ENCODE data around the gene ABCC8.

Gene ABCC8

GRCh38 chr11:17473071-17473744, 3.4 kb downstream of the ABCC8 start:
- Mint-ChIP-seq H3K4me1 (ENCODE audit: low read depth) (peaks cover 7% of the 10 kb centered on the region), H3K9me3 (no peaks in the 10 kb centered on the region), H3K27ac (no peak overlapping the region), H3K4me3 (no peak overlapping the region), H3K27me3 (peaks cover 53% of the 10 kb centered on the region), H3K36me3 (ENCODE audit: low read depth) (no peaks in the 10 kb centered on the region)
- intact Hi-C loops (cut with micrococcal nuclease), result no loop called here

DNA sequence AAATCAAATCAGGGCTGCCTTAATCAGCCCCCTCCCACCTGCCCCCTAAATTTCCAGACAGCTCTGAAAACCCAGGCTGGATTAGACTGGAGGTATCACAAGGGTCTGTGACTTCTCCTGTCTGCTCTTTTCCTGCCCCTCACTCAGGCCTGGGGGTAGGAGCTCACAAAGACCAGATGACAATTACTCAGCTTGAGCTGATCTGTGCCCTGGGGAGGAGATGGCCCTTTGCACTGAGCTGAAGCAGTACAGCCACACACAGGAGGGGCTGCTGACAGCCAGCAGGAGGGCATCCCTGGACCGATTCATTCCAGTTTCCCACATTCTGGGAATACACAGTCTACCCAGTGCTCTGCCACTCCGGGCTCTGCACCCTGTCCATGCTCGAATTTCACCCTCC, 4.2 kb downstream of the ABCC8 start:
- intact Hi-C loops (cut with micrococcal nuclease), result no loop called here
- peaks cover 7% of the 10 kb centered on the region for H3K4me1 Mint-ChIP-seq (ENCODE audit: low read depth)
- H3K9me3 Mint-ChIP-seq, result no peaks in the 10 kb centered on the region
- H3K36me3 Mint-ChIP-seq (ENCODE audit: low read depth), result no peaks in the 10 kb centered on the region
- H3K4me3 Mint-ChIP-seq, result no peak overlapping the region
- peaks cover 45% of the 10 kb centered on the region for H3K27me3 Mint-ChIP-seq
- H3K27ac Mint-ChIP-seq, result no peak overlapping the region

DNA sequence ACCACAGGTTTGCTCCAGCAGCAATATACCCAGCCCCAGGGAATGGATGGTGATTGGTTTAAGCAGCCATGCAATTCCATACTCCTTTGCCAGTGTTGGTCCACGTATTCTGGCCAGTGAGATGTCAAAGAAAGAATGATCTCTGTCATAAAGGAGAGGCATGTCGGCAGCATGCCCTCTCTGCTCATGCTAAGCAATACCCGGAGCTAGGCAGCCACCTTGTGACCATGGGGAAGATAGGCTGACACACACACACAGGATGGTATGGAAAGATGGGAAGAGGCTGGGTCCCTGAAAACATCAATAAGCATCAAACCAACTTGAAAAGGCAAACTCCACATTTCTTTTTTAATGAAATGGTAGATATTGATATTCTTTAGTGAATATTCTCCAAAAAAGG, 5.1 kb downstream of the ABCC8 start:
- intact Hi-C loops (cut with micrococcal nuclease), result no loop called here
- Mint-ChIP-seq H3K27me3 (peaks cover 37% of the 10 kb centered on the region), H3K4me1 (ENCODE audit: low read depth) (peaks cover 7% of the 10 kb centered on the region), H3K36me3 (ENCODE audit: low read depth) (no peaks in the 10 kb centered on the region), H3K27ac (no peak overlapping the region), H3K9me3 (no peaks in the 10 kb centered on the region), H3K4me3 (no peak overlapping the region)

GRCh38 chr11:17469998-17470397, 6.6 kb downstream of the ABCC8 start:
- H3K36me3 Mint-ChIP-seq (ENCODE audit: low read depth), result no peaks in the 10 kb centered on the region
- H3K4me1 Mint-ChIP-seq (ENCODE audit: low read depth), result no peaks in the 10 kb centered on the region
- H3K9me3 Mint-ChIP-seq, result no peaks in the 10 kb centered on the region
- no peak overlapping the region for H3K4me3 Mint-ChIP-seq
- intact Hi-C loops (cut with micrococcal nuclease), result no loop called here
- peaks cover 22% of the 10 kb centered on the region for H3K27me3 Mint-ChIP-seq
- H3K27ac Mint-ChIP-seq, result no peak overlapping the region

DNA sequence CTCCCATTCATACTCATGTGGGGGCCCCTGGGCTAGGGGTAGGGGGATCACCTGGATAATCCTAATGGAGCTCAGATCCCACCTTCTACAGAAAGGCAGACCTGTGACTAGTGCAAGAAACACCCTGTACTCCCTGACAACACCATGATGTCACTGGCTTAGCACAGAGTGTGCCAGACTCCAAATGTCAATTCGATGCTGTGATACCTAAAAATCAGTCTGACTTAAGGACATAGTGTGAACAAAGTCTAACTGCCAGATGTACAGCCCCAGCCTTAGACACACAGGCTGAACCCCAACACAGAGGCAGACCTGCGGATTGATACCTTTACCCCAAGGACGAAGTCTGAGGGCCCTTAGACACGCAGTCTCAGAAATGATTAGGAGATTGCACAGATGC, 8.5 kb downstream of the ABCC8 start:
- H3K4me1 Mint-ChIP-seq (ENCODE audit: low read depth), result no peaks in the 10 kb centered on the region
- no peaks in the 10 kb centered on the region for H3K36me3 Mint-ChIP-seq (ENCODE audit: low read depth)
- H3K9me3 Mint-ChIP-seq, result no peaks in the 10 kb centered on the region
- H3K27me3 Mint-ChIP-seq, result peaks cover 4% of the 10 kb centered on the region
- no peak overlapping the region for H3K27ac Mint-ChIP-seq
- intact Hi-C loops (cut with micrococcal nuclease), result no loop called here
- no peak overlapping the region for H3K4me3 Mint-ChIP-seq

DNA sequence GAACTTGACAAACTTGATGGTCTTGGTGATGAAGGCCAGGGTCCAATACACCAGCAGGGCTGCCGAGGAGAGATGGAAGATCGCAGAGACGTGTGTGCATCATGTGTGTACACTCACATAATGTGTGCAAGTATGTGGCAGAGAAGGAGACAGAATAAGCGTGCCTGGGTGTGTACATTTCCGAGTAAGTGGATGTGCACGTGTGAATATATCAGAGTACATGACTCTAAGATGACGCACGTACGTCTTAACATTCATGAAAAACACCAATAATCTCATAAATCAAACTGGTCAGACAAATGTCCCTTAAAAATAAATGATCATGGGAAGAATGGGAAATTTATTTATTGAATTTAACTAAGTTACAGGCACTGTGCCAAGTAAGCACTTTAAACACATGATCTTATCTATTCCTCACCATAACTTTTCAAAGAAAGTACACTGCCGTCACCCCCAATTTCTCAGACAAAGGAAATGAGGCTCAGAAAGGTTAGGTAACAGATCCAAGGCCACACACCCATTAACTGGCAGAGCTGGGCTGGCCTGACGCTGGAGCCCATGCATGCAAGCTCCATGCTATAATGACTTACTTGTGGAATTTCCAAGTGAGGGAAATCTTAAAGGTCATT, 13.0 kb downstream of the ABCC8 start:
- Mint-ChIP-seq H3K4me1 (ENCODE audit: low read depth) (no peaks in the 10 kb centered on the region), H3K27me3 (no peaks in the 10 kb centered on the region), H3K4me3 (no peak overlapping the region), H3K27ac (no peak overlapping the region), H3K9me3 (no peaks in the 10 kb centered on the region), H3K36me3 (ENCODE audit: low read depth) (no peaks in the 10 kb centered on the region)
- intact Hi-C loops (cut with micrococcal nuclease), result no loop called here

DNA sequence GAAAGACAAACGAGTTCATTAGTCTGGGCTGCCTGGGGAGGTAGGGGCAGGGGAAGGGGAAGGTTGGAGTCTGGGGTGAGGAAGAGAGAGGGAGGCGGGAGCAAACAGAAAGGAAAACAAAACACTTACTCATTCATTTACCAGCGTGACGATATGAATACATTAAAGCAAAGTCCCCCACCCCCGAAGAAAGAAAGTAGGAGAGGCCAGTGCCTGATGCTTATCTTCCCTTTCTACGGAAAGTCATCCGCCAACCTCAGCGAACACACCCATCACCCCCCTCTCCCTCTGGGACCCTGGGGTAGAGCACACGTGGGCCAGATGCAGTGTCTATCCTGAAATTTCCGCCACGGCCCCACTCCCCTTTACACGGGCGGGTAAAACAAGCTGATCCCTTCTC, 13.7 kb downstream of the ABCC8 start:
- H3K36me3 Mint-ChIP-seq (ENCODE audit: low read depth), result no peaks in the 10 kb centered on the region

GRCh38 chr11:17460406-17460805, 16.2 kb downstream of the ABCC8 start:
- Mint-ChIP-seq H3K27me3 (no peaks in the 10 kb centered on the region), H3K4me1 (ENCODE audit: low read depth) (no peaks in the 10 kb centered on the region), H3K36me3 (ENCODE audit: low read depth) (no peaks in the 10 kb centered on the region), H3K4me3 (no peak overlapping the region), H3K9me3 (no peaks in the 10 kb centered on the region), H3K27ac (no peak overlapping the region)
- intact Hi-C loops (cut with micrococcal nuclease), result no loop called here

More for the DNA sequence above, 13.7 kb downstream of the ABCC8 start:
- Mint-ChIP-seq H3K27ac (no peak overlapping the region), H3K4me3 (no peak overlapping the region), H3K27me3 (no peaks in the 10 kb centered on the region), H3K9me3 (no peaks in the 10 kb centered on the region), H3K4me1 (ENCODE audit: low read depth) (no peaks in the 10 kb centered on the region)
- intact Hi-C loops (cut with micrococcal nuclease), result no loop called here

GRCh38 chr11:17459236-17459896, 17.3 kb downstream of the ABCC8 start:
- H3K27me3 Mint-ChIP-seq, result no peaks in the 10 kb centered on the region
- no peak overlapping the region for H3K27ac Mint-ChIP-seq
- H3K4me3 Mint-ChIP-seq, result no peak overlapping the region
- no peaks in the 10 kb centered on the region for H3K9me3 Mint-ChIP-seq
- H3K4me1 Mint-ChIP-seq (ENCODE audit: low read depth), result no peaks in the 10 kb centered on the region
- no peaks in the 10 kb centered on the region for H3K36me3 Mint-ChIP-seq (ENCODE audit: low read depth)
- intact Hi-C loops (cut with micrococcal nuclease), result no loop called here

GRCh38 chr11:17458268-17458667, 18.4 kb downstream of the ABCC8 start:
- intact Hi-C loops (cut with micrococcal nuclease), result no loop called here
- H3K36me3 Mint-ChIP-seq (ENCODE audit: low read depth), result no peaks in the 10 kb centered on the region
- H3K4me1 Mint-ChIP-seq (ENCODE audit: low read depth), result no peaks in the 10 kb centered on the region
- H3K9me3 Mint-ChIP-seq, result no peaks in the 10 kb centered on the region
- no peak overlapping the region for H3K4me3 Mint-ChIP-seq
- H3K27me3 Mint-ChIP-seq, result no peaks in the 10 kb centered on the region
- H3K27ac Mint-ChIP-seq, result no peak overlapping the region

DNA sequence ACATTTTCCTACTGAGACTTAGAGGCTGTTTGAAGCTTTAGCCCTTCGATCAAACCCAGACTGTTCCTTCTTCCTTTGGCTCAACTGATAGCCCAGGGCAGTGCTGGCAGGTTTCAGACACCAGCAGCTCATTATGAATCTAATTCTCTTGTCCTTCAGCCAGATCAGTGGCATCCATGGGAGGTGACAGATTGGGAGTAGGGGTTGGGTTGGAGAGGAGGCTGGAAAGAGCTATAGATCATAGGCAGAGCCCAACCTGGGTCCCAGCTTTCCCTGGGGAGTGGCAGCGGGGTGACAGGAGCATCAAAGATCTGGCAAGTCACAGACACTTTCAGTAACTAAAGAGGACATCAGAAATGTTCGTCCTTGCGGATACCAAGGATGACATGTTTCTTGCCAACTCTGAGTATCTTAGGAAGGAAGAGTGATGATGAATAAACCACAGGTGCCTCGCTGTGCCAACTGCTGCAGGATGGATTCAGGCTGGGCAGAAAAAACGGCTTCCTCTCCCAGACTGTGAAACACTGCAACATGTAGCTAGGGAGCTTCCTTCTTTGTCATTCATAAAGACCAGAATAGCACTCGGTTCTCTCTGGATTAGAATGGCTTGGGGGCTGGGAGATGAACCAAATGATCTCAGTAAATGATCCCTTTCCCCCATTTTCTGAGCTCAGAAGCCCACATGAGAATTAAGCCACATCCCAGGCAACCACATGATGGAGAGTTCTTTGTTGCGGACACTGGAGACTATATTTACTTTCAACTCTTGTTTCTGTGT, 19.1 kb downstream of the ABCC8 start:
- Mint-ChIP-seq H3K9me3 (no peaks in the 10 kb centered on the region), H3K36me3 (ENCODE audit: low read depth) (no peaks in the 10 kb centered on the region), H3K27me3 (no peaks in the 10 kb centered on the region), H3K27ac (no peak overlapping the region), H3K4me3 (no peak overlapping the region), H3K4me1 (ENCODE audit: low read depth) (no peaks in the 10 kb centered on the region)
- intact Hi-C loops (cut with micrococcal nuclease), result no loop called here

- intact Hi-C loops (cut with micrococcal nuclease), result no loop called here
- Mint-ChIP-seq H3K27ac (no peak overlapping the region), H3K9me3 (no peaks in the 10 kb centered on the region), H3K4me3 (no peak overlapping the region), H3K4me1 (ENCODE audit: low read depth) (no peaks in the 10 kb centered on the region), H3K36me3 (ENCODE audit: low read depth) (no peaks in the 10 kb centered on the region), H3K27me3 (no peaks in the 10 kb centered on the region)
Measured at GRCh38 chr11:17452668-17453067, 24.0 kb downstream of the ABCC8 start.

GRCh38 chr11:17449158-17449557, 27.5 kb downstream of the ABCC8 start:
- Mint-ChIP-seq H3K36me3 (ENCODE audit: low read depth) (no peaks in the 10 kb centered on the region), H3K9me3 (no peaks in the 10 kb centered on the region), H3K27ac (no peak overlapping the region), H3K27me3 (no peaks in the 10 kb centered on the region), H3K4me3 (no peak overlapping the region), H3K4me1 (ENCODE audit: low read depth) (no peaks in the 10 kb centered on the region)
- intact Hi-C loops (cut with micrococcal nuclease), result no loop called here

GRCh38 chr11:17446482-17446881, 30.2 kb downstream of the ABCC8 start:
- Mint-ChIP-seq H3K27me3 (no peaks in the 10 kb centered on the region), H3K9me3 (no peaks in the 10 kb centered on the region)

More at GRCh38 chr11:17446482-17446881, 30.2 kb downstream of the ABCC8 start:
- Mint-ChIP-seq H3K4me3 (no peak overlapping the region), H3K36me3 (ENCODE audit: low read depth) (no peaks in the 10 kb centered on the region), H3K27ac (no peak overlapping the region), H3K4me1 (ENCODE audit: low read depth) (no peaks in the 10 kb centered on the region)
- intact Hi-C loops (cut with micrococcal nuclease), result no loop called here

Measured in dendritic cell treated with granulocyte-macrophage colony-stimulating factor and Interleukin-4, amounts not matched to agents 40 ng/mL and 50 ng/mL, for 4 days (primary cell).